GM12864 (cell line): ENCODE measurements around the gene UBE2Q1.

Experiments
- DNase-seq: peaks from one replicate; pipeline ENCODE4 v3.0.0-alpha.2; 2011; ENCODE audit warnings: low read depth
- H3K4me3 ChIP-seq: 2 replicates; pipeline ENCODE4 v1.5.1; 2011; ENCODE audit warnings: mild to moderate bottlenecking, low read depth, low read length, control low read depth
- CTCF ChIP-seq: IDR thresholded peaks from 2 replicates; pipeline ENCODE4 v1.5.1; 2011; ENCODE audit warnings: low read depth, mild to moderate bottlenecking, moderate library complexity, low read length, control low read depth, inconsistent platforms; ENCODE audit errors: missing control alignments

The UBE2Q1 gene

GRCh38 chr1:154557939-154558719 is at the start of gene UBE2Q1:
UBE2Q1 (minus strand) TSS chr1:154558662; CDS start chr1:154558553, 109 bp downstream.
- no peak for TF ChIP-seq CTCF
- no peak for DNase-seq

GRCh38 chr1:154607609-154608396 is 49.3 kb upstream of the UBE2Q1 start, which contains the start of gene ADAR:
ADAR (minus strand) TSS chr1:154608186; CDS start chr1:154608006, 180 bp downstream.
- H3K4me3 ChIP-seq = peak within 1 kb of the TSS; percentile 73
- TF ChIP-seq CTCF = no peak
- peak; percentile 97 for DNase-seq

More at GRCh38 chr1:154557939-154558719, at the start of gene UBE2Q1:
- peak within 1 kb of the TSS; percentile 94 for H3K4me3 ChIP-seq

DNA sequence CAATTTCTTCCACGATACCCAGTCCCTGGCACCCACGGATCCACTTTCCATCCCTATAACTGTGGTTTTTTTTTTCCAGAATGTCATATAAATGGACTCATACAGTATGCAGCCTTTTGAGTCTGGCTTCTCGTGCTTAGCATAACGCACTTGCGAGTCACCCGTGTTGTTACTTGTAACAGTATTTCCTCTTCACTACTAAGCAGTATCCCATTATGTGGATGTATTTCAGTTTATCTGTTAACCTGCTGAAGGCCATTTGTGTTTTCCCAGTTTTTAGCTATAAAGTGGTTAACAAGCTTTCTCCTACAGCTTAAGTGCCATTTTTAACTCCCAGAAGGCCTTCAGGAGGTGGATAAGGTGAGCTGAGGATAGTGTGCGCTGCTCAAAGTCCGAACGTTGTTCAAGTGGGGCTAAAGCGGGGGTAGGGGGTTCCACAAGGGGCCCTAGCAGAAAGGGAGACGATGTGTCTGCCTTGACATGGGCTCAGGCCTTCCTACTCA is 48.7 kb upstream of the UBE2Q1 start:
- DNase-seq = no peak
- no peak for TF ChIP-seq CTCF
- H3K4me3 ChIP-seq = peak overlapping the region; percentile 73

DNA sequence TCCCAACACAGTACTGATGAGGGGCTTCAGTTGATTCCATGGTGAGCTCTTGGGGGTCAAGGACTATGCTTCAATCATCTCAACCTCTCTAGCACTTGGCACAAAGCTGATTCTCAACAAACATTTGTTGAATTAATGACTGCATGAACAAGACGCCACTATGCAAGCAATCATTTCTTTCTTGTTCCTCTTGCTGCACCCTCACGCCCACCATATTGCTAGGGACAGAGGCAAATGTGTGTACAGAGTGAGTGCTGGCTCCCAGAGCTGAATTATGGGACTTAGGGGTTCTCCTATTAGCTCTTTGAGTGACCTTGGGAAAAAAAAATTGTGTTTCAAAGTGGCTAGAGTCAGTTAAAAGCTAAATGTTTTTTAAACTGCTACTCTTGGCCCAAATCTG is 47.1 kb upstream of the UBE2Q1 start:
- H3K4me3 ChIP-seq = no peak overlapping the region; the same call in 1 of the 2 replicates
- TF ChIP-seq CTCF = no peak
- DNase-seq = no peak

GRCh38 chr1:154603317-154603716 is 44.9 kb upstream of the UBE2Q1 start:
- DNase-seq = no peak
- no peak overlapping the region for H3K4me3 ChIP-seq
- TF ChIP-seq CTCF = no peak

- no peak for TF ChIP-seq CTCF
- DNase-seq = no peak
These were observed 41.2 kb upstream of the UBE2Q1 start for GRCh38 chr1:154599658-154600057.

More at GRCh38 chr1:154599658-154600057, 41.2 kb upstream of the UBE2Q1 start:
- H3K4me3 ChIP-seq = no peak overlapping the region
